ENCODE measurements around the gene RIOK2.

Gene RIOK2

GRCh38 chr5:97136475-97136874 lies 46.6 kb downstream of the RIOK2 start:
- H3K79me2 ChIP-seq (ENCODE audit: control insufficient read depth, low read length): no peaks in the 10 kb centered on the region
- no peak for TF ChIP-seq EZH2phosphoT487 (IDR thresholded peaks at IDR 0.05; ENCODE audit: borderline replicate concordance, low read length)
- TF ChIP-seq CTCF (IDR thresholded peaks at IDR 0.05; ENCODE audit: low read depth, low read length, poor library complexity, severe bottlenecking): no peak
- H3K4me2 ChIP-seq (ENCODE audit: low read length): no peak overlapping the region
- H3F3A ChIP-seq (ENCODE audit: control insufficient read depth, insufficient read depth): no peaks in the 10 kb centered on the region
- peaks cover 18% of the 10 kb centered on the region for H3K4me1 ChIP-seq (ENCODE audit: control insufficient read depth, low read length)
- H3K9me2 ChIP-seq (replicated peaks; ENCODE audit: control insufficient read depth, low read length): no peaks in the 10 kb centered on the region
- H3K4me3 ChIP-seq (ENCODE audit: low read length): no peak overlapping the region
- H4K20me1 ChIP-seq (ENCODE audit: control insufficient read depth, insufficient read depth, low read depth, low read length): no peaks in the 10 kb centered on the region
- H3K27me3 ChIP-seq (ENCODE audit: control insufficient read depth, low read length): no peaks in the 10 kb centered on the region
- no peaks in the 10 kb centered on the region for H3K36me3 ChIP-seq (ENCODE audit: control insufficient read depth, low read length)
- H3K9me3 ChIP-seq (ENCODE audit: control insufficient read depth, insufficient read depth, low read length): no peaks in the 10 kb centered on the region
- H3K27ac ChIP-seq (ENCODE audit: low read depth, low read length): no peak overlapping the region

- Histone ChIP-seq H3K27ac (ENCODE audit: low read depth, low read length) (no peak overlapping the region), H3K4me1 (ENCODE audit: control insufficient read depth, low read length) (peaks cover 18% of the 10 kb centered on the region), H3K4me2 (ENCODE audit: low read length) (no peak overlapping the region), H3K36me3 (ENCODE audit: control insufficient read depth, low read length) (no peaks in the 10 kb centered on the region), H3K9me3 (ENCODE audit: control insufficient read depth, insufficient read depth, low read length) (no peaks in the 10 kb centered on the region), H3F3A (ENCODE audit: control insufficient read depth, insufficient read depth) (no peaks in the 10 kb centered on the region), H3K79me2 (ENCODE audit: control insufficient read depth, low read length) (no peaks in the 10 kb centered on the region), H3K4me3 (ENCODE audit: low read length) (no peak overlapping the region), H3K27me3 (ENCODE audit: control insufficient read depth, low read length) (no peaks in the 10 kb centered on the region), H3K9me2 (replicated peaks; ENCODE audit: control insufficient read depth, low read length) (no peaks in the 10 kb centered on the region), H4K20me1 (ENCODE audit: control insufficient read depth, insufficient read depth, low read depth, low read length) (no peaks in the 10 kb centered on the region)
- TF ChIP-seq EZH2phosphoT487 (IDR thresholded peaks at IDR 0.05; ENCODE audit: borderline replicate concordance, low read length) (no peak), CTCF (IDR thresholded peaks at IDR 0.05; ENCODE audit: low read depth, low read length, poor library complexity, severe bottlenecking) (no peak)
Observed at GRCh38 chr5:97135868-97136267, 47.2 kb downstream of the RIOK2 start.

GRCh38 chr5:97134634-97135033 lies 48.4 kb downstream of the RIOK2 start:
- Histone ChIP-seq H3F3A (ENCODE audit: control insufficient read depth, insufficient read depth) (no peaks in the 10 kb centered on the region), H3K27ac (ENCODE audit: low read depth, low read length) (no peak overlapping the region), H3K27me3 (ENCODE audit: control insufficient read depth, low read length) (no peaks in the 10 kb centered on the region), H3K4me3 (ENCODE audit: low read length) (no peak overlapping the region), H3K79me2 (ENCODE audit: control insufficient read depth, low read length) (no peaks in the 10 kb centered on the region), H3K4me1 (ENCODE audit: control insufficient read depth, low read length) (peaks cover 18% of the 10 kb centered on the region), H3K9me2 (replicated peaks; ENCODE audit: control insufficient read depth, low read length) (no peaks in the 10 kb centered on the region), H3K36me3 (ENCODE audit: control insufficient read depth, low read length) (no peaks in the 10 kb centered on the region), H3K4me2 (ENCODE audit: low read length) (no peak overlapping the region), H4K20me1 (ENCODE audit: control insufficient read depth, insufficient read depth, low read depth, low read length) (no peaks in the 10 kb centered on the region), H3K9me3 (ENCODE audit: control insufficient read depth, insufficient read depth, low read length) (no peaks in the 10 kb centered on the region)
- no peak for TF ChIP-seq CTCF (IDR thresholded peaks at IDR 0.05; ENCODE audit: low read depth, low read length, poor library complexity, severe bottlenecking)
- no peak for TF ChIP-seq EZH2phosphoT487 (IDR thresholded peaks at IDR 0.05; ENCODE audit: borderline replicate concordance, low read length)
